SKM-1 (cell line): ENCODE measurements around the gene COG7.
A peak's percentile ranks its signal among the peaks of the same experiment; 100 is the strongest.
"Not testable (repeated sequence)": the region's sequence is repeated elsewhere in the genome, so short reads cannot be mapped to it uniquely, and the experiment has no call there.

Source experiments
- DNase-seq: peaks from one replicate; lab custom pipeline; 2025; ENCODE audit not compliant: unreplicated experiment; lab: John Stamatoyannopoulos, UW

COG7 gene

DNA sequence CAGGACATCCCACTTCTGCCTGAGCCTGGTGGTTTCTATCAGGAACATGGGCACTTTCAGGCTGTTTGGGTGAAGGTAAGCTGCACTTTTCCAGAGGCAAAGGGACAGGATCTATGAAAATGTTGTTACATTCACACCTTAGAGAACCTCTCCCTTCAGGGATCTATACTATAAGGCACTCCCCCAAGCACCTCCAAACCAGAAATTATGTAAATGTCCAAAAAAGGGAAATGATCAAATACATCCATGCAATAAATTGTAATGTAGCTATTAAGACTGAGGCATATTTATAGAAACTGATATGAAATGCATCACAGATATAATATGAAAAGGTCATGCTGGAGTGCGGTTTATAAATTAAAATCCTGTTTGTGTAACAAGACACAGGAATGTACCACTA, 23.3 kb upstream of the COG7 start:
- DNase-seq, result no peak

DNA sequence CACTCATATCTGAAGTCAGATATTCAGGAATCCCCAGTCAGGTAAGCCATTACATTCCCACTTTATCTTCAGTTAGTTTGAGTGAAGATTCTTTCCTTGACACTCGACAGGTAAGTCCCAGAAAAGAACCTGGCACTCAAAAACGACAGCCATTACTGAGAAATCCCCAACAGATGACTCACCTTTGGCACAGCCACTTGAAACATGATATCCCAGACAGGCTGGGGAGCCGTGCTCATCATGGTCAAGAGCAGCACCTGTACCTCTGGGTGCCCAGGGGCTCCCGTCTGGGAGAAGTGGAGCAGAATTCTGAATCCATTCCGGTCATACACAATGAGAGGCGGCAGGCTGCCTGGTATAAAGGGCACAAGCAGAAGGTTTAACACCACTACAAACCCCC, 16.8 kb upstream of the COG7 start:
- DNase-seq, result no peak

DNA sequence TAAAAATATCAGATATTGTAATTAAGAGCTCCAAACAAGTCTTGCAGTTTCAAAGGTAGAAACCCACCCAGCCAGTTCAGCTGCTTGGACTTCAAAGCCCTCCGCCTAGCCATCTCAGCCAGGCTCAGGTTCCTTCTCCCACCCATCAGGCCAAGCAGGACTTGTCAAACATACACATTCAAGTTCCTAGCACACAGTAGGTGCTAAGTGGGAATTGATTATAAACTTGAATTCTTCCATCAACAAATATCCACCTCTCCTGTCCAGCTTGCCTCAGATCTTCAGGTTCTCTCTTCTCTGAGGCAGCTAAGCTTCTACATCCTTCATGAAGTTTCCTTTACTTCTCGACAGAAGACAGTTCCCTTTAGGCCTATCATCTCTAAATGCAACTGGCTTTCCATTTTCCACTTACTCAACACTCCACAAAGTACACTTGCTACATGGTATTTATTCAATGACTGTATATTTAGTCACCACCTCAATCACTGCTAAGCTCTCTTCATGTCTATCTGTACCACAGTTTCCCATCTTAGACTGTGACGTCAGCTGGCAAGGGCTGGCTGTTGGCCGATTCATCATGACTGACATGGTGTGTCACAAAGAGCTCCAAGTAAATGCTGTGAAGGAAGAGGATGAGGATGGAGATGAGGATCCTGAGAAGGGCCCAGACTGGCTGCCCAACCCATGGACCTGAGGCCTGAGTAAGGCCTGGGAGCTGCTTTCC, 13.3 kb upstream of the COG7 start:
- no peak for DNase-seq

DNA sequence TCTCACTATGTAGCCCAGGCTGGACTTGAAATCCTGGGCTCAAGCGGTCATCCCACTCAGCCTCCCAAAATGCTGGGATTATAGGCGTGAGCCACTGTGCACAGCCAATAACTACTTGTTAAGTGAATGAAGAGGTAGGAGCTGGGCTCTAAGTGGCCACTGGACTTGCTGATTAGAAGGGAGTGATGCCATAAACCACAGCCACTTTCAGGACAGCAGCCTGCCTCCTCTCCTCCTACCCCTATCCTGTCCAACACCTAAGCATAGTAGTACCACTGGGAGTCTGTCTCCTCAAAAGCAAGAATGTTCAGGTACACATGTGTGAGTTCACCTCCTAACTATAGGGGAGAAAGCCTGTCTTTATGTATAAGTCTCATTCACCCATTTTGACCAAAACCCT, 12.2 kb upstream of the COG7 start:
- DNase-seq, result no peak

DNA sequence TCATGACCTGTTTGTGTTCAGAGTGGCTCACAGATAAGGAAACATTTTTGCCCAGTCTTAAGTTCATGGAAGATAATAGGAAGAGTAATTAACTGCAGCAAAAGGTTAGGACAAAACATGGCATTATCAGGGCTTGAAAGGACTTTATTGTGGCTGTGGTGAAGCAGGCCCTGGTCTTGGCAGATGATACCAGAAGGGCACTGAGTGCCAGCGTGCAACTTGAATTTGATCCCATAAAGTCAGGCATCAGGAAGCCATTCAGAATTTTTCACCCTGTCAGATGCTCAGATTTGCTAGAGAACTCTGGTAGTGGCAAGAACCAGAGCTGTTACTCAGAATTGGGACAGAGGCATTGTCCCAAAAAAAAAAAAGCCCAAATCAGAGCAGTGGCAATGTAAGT, 11.2 kb upstream of the COG7 start:
- DNase-seq, result no peak

DNA sequence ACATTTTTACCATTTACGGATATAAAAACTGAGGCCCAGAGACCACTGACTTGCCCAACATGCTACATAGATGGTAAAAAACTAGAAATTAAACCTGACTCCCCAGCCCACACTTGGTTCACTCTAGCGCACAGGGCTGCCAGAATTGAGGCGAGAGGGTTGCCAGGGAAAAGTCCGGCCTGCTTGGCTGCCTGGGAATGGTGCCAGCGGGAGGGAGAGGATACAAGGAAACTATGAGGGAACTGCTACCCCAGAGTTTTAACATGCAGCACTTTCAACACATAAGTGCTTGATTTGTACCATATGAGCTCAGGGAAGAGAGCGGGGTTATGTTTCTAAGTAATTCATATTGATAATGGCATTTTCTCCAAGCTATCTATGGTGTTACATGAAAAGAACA, 10.0 kb upstream of the COG7 start:
- not testable (repeated sequence) for DNase-seq

DNA sequence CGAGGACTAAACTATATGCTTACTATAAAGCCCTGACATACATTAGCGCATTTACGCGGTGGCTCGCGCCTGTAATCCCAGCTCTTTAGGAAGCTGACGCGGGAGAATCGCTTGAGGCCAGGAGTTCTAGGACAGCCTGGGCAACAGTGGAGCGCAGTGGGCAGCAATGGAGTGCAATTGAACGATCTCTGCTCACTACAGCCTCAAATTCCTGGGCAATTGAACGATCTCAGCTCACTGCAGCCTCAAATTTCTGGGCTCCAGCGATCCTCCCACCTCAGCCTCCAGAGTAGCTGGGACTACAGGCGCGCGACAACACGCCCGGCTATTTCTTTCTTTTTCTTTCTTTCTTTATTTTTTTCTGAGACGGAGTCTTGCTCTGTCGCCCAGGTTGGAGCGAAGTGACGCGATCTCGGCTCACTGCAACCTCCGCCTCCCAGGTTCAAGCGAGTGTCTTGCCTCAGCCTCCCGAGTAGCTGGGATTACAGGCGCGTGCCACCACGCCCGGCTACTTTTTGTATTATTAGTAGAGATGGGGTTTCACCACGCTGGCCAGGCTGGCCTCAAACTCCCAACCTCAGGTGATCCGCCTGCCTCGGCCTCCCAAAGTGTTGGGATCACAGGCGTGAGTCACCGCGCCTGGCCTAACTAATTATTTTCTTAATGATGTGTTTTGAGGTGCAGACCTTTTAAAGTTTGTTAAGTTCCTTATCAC, 506 bp upstream of the COG7 start:
- DNase-seq, result no peak

DNA sequence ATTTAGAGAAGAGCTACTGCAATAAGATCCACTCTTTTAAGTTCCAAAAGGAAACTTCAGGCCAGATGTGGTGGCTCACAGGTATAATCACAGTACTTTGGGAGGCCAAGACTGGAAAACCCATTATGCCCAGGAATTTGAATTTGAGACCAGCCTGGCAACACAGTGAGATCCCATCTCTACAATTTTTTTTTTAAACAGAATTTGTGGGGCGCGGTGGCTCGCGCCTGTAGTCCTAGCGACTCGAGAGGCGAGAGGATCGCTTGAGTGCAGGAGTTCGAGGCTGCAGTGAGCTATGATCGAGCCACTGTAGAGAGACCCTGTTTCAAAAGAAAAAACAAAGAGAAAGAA, 793 bp downstream of the COG7 start:
- DNase-seq, result no peak

DNA sequence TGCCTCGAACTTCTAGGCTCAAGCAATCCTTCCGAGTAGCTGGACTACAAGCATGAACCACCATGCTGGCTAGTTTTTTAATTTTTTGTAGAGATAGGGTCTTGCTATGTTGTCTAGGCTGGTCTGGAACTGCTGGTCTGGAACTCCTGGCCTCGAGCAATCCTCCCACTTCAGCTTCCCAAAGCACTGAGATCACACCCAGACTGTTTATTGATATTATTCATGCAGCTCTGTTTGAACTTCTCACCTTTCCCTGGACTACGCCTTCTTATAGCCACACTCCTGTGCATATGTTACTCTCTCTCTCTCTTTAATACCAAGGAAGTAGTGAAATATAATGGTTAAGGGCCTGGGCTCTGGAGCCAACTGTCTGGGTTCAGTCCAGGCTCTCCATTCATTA, 4.6 kb downstream of the COG7 start:
- no peak for DNase-seq

DNA sequence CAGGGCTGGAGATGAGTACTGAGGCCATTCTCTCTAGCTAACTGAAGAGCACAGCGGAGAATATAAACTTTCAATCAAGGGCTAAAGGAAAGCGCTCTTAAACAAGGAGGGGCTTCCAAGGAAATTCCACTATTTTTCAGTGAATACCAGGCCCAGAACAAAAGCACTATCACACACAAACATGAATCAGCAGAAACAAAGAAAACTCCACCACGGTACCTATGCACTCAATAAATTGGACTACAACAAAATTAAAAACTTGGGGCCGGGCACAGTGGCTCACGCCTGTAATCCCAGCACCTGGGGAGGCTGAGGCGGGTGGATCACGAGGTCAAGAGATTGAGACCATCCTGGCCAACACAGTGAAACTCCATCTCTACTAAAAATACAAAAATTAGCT, 15.4 kb downstream of the COG7 start:
- DNase-seq, result not testable (repeated sequence)

DNA sequence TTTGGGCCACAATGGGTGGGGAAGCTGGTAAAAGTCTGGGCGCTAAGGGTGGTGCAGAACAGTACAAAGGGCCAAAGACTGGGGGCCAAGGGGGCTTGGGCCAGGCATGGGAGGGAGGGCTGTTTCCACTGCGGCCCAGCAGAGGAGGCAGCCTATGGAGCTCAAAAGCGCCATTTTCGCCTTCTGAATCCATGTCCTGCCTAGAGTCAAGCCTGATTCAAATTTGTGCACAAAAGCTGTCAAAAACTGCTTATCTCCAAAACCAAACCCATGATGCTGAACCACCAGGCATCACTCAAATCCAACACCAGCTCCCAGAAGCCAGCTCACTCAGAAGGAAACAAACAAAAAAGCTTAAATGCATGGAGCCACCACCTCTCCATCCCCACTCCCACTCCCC, 16.0 kb downstream of the COG7 start:
- no peak for DNase-seq

DNA sequence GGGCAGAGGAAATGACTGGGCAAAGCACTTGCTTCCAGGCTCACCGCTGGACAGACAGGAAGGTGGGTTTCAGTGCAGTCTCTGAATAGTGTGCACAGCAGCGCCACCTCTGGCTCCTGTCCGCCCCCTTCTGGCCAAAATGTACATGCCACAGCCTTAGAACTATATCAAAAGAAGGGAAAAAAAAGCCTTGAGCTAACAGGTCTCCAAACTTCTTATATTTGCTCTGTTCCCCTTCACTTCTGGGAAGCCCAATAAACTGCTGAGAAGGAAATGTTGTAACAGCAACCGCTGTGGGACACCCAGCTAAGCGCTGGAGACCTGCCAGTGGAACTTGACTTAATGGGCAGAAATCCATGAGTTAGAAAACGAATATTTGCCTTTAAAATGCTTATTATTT, 17.5 kb downstream of the COG7 start:
- peak; percentile 54 for DNase-seq

DNA sequence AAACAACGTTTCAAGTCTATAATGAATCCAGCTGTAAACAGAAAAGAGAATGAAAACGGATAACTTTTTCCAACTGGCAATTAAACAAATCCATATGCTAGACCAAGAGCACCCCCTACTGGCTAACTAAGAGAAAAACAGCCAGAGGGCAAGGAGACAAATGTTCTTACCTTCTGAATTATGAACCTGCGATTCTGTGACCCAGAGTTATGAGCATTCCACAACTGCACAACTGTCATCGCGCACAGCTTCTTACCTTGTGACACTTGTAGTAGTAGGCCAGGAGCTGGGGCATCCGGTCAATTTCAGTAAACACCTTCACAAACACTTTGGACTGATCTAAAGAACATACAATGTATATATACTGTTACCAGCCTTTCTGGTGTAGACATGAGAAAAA, 18.6 kb downstream of the COG7 start:
- DNase-seq, result peak; percentile 32

DNA sequence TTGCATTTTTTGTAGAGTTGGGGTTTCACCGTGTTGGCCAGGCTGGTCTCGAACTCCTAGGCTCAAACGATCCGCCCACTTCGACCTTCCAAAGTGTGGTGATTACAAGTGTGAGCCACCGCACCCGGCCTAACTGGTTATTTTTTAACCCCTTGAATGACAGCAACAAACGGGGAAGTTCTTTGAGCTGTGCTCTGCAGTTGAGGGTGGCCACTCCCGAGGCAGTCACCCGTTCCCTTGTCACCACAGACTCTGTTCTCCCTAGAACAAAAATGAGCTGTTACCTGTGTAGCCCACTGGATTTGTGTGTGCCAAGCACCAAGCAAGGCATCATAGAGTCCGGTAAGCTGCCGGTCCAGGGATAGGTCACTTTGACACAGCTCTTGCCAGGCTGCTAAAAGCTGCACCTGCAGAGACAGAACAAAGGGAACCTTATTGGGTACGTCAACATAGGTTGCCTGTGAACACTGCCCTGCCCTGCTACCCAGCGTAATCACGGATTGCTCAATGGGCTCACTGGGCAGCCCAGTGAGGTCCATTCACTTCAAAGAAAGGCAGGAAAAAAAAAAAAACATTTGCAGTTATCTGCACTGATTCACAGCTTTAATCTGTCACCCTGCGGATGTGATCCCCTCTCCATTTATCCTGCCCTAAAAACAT, 19.6 kb downstream of the COG7 start:
- DNase-seq, result no peak

DNA sequence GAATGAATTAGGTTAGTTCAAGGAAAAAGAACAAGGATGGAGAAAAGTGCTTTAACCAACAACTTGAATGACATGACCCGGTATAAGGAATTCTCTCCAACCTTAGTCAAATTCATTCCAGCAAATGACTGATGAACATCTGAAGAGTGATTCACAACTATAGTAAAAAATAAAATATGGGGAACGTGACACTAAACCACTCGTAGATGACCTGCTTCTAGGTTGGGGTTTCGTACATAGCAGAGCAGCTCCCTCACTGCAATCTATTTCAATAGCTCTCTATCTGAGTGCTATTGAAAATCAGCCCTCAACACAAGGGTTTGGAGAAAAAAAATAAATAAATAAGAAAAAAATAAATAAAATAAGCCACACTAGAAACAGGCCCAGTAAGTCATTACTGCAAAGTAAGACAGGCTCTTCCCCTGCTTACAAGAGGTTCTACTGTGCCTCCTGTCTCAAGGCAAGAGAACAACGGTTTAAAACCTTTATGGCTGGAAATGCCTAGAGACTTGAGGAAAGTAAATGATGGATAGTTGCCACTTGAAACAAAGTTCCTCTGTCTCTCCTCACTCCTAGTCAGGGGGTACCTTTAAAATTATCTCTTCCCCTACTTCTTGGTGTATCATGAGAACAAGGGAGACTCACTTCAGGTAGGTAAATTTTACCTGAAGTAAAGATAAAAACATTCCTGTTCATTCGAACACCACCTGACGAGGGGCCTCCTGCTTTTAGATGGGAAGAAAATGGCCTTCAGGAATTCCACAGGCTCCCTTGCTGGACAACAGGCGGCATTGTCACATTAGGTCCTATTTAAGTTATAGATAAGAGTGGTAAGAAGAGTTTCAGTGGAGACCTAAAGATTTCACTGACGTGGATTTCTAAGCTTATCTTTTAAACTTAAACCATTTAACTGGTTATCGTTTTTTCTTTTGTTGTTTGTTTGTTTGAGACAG, 20.5 kb downstream of the COG7 start:
- DNase-seq, result no peak

DNA sequence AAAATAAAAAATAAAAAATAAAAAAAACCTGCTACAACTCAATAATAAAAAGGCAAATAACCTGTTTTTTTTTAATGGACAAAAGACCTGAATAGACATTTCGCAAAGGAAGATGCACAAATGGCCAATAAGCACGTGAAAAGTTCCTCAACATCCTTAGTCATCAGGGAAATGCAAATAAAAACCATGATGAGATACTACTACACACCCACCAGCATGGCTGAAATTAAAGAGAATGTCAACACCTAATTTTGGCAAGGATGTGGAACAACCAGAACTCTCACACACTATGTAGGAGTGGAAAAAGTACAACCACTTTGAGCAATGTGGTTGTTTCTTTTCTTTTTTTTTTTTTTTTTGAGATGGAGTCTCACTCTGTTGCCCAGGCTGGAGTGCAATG, 24.6 kb downstream of the COG7 start:
- DNase-seq, result no peak

DNA sequence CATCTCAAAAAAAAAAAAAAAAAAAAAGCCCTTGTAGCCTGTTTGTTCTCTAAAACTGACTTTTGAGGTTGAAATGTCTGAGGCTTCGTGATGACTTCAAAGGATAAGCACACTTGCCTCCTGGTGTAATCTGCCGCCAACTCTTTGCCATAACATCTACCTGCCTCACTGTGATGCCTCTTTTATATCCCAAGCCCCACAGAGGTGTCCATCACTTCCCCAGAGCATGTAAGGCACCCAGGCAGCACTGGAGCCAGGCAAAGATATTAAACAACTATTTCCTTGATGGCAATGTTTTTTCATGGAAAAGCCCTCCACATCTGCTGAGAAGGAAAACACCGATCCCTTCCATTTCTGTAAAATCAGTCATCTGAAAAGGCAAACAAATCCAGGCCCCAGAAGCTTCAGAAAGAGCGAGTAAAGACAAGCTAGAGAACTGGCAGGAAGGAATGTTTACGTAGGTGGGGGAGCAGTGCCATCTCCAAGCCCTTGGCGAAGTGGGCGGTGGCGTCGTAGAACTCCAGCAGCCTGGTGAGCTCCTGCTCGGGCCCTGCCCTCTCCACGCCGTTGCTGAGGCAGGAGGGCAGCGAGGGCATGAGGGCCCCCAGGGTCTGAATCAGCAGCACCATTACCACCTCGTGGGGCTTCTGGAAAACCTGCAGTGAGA, 28.6 kb downstream of the COG7 start:
- DNase-seq, result no peak

DNA sequence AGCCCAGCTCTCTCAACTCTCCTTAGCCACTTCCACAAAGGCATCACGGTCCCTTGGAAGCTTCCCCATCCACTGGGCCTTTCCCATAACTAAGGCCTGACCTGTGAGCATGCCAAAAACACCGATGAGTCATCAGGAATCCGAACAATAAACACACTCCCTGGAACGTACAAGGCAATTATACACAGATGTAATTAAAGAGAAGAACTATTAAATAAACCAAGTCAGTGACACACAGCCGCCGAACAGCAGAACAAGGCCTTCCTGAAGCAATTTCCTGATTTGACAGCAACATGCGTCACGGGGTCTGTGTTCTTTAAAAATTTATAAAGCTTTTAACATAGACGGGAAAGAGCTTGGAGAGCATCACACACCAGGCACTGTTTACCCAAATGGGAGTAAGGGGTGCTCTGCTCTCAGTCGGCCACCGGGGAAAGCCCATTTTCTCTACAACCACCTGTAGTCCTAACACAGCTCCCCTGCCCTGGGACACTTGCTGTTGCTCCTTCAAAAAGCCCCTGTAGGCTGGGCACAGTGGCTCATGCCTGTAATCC, 29.4 kb downstream of the COG7 start:
- DNase-seq, result no peak

DNA sequence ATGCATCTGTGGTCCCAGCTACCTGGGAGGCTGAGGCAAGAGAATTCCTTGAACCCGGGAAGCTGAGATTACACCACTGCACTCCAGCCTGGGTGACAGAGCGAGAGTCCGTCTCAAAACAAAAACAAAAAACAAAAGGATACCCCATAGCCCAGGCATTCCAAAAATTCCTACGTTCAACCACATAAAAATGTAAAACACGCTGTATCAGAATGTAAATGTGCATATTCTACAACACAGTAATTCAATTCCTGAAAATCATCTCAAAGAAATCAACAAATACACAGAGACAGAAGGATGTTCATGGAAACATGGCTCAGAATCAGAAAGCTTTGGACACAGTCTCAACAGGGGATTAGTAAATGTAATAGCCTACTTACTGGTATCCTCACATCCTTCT, 33.0 kb downstream of the COG7 start:
- no peak for DNase-seq

DNA sequence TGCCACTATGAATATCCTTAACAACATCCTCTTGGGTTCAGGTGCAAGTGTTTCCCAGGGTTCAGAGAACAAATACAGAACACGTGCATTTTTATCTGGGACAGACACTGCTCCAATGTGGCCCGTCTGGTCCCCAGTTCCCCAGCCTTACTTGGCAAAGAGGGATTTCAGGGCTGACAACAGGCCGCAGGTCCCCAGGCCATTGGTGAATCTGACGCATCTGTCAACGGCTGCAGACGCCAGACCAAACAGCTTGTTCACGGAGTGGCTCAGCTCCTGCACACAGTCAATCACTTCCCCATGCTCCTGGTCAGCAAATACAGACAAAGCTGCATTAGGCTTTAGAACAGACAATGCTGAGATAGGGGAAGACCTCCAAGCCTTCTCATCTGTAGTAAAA, 36.2 kb downstream of the COG7 start:
- DNase-seq, result no peak

DNA sequence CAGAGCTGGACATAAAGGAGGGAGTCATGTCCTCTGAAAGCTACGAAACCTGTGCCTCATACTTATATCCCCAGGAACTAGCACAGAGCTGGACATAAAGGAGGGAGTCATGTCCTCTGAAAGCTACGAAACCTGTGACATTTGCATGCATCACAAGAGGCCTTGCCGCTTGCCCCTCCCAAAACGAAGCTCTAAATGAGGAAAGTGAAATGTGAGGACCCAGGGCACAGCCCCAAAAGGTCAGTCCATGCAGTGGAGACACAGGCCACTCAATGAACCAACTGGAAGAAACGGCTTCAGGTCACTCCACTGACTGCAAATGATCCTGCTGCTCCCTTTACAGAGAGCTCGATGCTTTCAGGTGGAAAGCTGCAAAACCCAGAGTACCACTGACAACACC, 38.3 kb downstream of the COG7 start:
- no peak for DNase-seq
